Posterior cingulate gyrus (tissue), 11 donors: Measurements from ENCODE around the gene MT1A.

Experiments used
- DNase-seq, 10 donors: peaks; one replicate each; pipeline versions ENCODE4 v3.0.0 to v3.0.0-alpha.2; 2020 to 2021; ENCODE audit warnings: mixed read lengths in 3 of 10
- intact Hi-C: fragments of 100-400 bp; cut with DNase I; formaldehyde crosslinking; loops from one replicate; pipeline ENCODE4 v1.15.1; 2023

MT1A gene

GRCh38 chr16:56628486-56629350 lies 9.7 kb upstream of the MT1A start:
- intact Hi-C loops, result no loop called here
- no peak for DNase-seq

- no peak for DNase-seq
- intact Hi-C loops, result no loop called here
Measured at GRCh38 chr16:56629531-56629930, 8.9 kb upstream of the MT1A start.

GRCh38 chr16:56630134-56630533 lies 8.3 kb upstream of the MT1A start:
- DNase-seq, result no peak
- intact Hi-C loops, result no loop called here

- intact Hi-C loops, result no loop called here
- no peak for DNase-seq
Measured at GRCh38 chr16:56631197-56631596, 7.3 kb upstream of the MT1A start.

GRCh38 chr16:56631832-56632155 lies 6.7 kb upstream of the MT1A start:
- DNase-seq, result no peak
- intact Hi-C loops, result no loop called here

- DNase-seq, result peak in 7 of 10 donors; percentile 34 to 91 (median 63)
- intact Hi-C loops, result no loop called here
Measured at GRCh38 chr16:56632156-56632847, 6.2 kb upstream of the MT1A start, which contains the start of gene MT1M. Gene MT1M, plus strand, starts transcription at chr16:56632659. Its CDS starts 73 bp downstream, at chr16:56632732.

- intact Hi-C loops, result no loop called here
- no peak for DNase-seq
Measured at GRCh38 chr16:56632848-56633365, 5.6 kb upstream of the MT1A start.

GRCh38 chr16:56633535-56633934 lies 4.9 kb upstream of the MT1A start:
- intact Hi-C loops, result no loop called here
- DNase-seq, result no peak

- DNase-seq, result no peak
- intact Hi-C loops, result no loop called here
Measured at GRCh38 chr16:56634715-56635440, 3.6 kb upstream of the MT1A start.

- intact Hi-C loops, result no loop called here
- DNase-seq, result no peak
Measured at GRCh38 chr16:56635441-56635967, 3.0 kb upstream of the MT1A start.

GRCh38 chr16:56636616-56637413 lies 1.7 kb upstream of the MT1A start:
- no peak for DNase-seq
- intact Hi-C loops, result no loop called here

GRCh38 chr16:56639045-56639444 lies 579 bp downstream of the MT1A start:
- DNase-seq, result no peak
- intact Hi-C loops, result no loop called here

GRCh38 chr16:56640076-56640475 lies 1.6 kb downstream of the MT1A start:
- no peak for DNase-seq
- intact Hi-C loops, result no loop called here

GRCh38 chr16:56641166-56641565 lies 2.7 kb downstream of the MT1A start:
- DNase-seq, result no peak
- intact Hi-C loops, result no loop called here

GRCh38 chr16:56643080-56643778 lies 4.8 kb downstream of the MT1A start:
- intact Hi-C loops, result no loop called here
- DNase-seq, result no peak

GRCh38 chr16:56643833-56644232 lies 5.4 kb downstream of the MT1A start:
- no peak for DNase-seq
- intact Hi-C loops, result no loop called here

GRCh38 chr16:56645311-56645710 lies 6.8 kb downstream of the MT1A start:
- DNase-seq, result no peak
- intact Hi-C loops, result no loop called here

GRCh38 chr16:56645838-56646237 lies 7.4 kb downstream of the MT1A start:
- intact Hi-C loops, result no loop called here
- no peak for DNase-seq

GRCh38 chr16:56647641-56648431 lies 9.4 kb downstream of the MT1A start:
- no peak for DNase-seq
- intact Hi-C loops, result no loop called here
